Dedifferentiated amniotic fluid mesenchymal stem cell (primary cell): ENCODE measurements around the gene CLIC4.
A peak's percentile ranks its signal among the peaks of the same experiment; 100 is the strongest.
"Not testable (repeated sequence)": the region's sequence is repeated elsewhere in the genome, so short reads cannot be mapped to it uniquely, and the experiment has no call there.

Source experiments
- DNase-seq: peaks from one replicate; pipeline ENCODE4 v3.0.0-alpha.2; 2016; ENCODE audit errors: extremely low spot score

The CLIC4 gene

GRCh38 chr1:24717887-24718650, 27.2 kb upstream of the CLIC4 start:
- DNase-seq = no peak

DNA sequence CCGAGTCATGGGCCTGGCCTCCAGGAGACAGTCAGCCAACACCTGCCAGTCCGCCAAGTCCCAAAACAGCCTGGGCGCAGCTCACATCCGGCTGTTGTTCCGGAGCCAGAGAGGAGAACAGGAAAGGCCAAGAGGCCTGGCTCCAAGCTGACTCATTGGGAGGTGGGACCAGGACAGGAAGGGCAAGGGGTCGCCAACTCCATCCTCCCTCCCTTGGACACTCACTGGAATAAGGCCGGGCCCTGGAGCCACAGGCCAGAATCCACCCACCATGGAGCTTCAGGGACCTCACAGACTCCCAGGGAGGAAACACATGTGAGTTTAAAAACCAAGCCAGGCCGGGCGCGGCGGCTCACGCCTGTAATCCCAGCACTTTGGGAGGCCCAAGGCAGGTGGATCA, 25.1 kb upstream of the CLIC4 start:
- DNase-seq = no peak

- no peak for DNase-seq
Observed at GRCh38 chr1:24721533-24721932, 23.7 kb upstream of the CLIC4 start.

DNA sequence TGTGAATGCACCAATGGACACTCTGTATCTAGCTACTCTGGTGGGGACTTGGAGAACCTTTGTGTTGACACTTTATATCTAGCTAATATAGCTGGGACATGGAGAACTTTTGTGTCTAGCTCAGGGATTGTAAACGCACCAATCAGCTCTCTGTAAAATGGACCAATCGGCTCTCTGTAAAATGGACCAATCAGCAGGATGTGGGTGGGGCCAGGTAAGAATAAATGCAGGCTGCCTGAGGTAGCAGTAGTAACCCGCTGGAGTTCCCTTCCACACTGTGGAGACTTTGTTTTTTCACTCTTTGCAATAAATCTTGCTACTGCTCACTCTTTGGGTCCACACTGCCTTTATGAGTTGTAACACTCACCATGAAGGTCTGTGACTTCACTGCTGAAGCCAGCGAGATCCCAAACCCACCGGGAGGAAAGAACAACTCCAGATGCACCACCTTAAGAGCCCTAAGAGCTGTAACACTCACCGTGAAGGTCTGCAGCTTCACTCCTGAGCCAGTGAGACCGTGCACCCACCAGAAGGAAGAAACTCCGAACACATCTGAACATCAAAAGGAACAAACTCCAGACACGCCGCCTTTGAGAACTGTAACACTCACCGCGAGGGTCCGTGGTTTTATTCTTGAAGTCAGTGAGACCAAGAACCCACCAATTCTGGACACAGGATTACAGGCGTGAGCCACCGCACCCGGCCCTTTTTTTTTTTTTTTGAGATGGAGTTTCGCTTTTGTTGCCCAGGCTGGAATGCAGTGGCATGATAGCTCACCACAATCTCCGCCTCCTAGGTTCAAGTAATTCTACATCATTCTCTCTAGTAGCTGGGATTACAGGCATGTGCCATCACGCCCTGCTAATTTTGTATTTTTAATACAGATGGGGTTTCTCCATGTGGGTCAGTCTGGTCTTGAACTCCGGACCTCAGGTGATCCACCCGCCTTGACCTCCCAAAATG, 22.9 kb upstream of the CLIC4 start:
- not testable (repeated sequence) for DNase-seq

DNA sequence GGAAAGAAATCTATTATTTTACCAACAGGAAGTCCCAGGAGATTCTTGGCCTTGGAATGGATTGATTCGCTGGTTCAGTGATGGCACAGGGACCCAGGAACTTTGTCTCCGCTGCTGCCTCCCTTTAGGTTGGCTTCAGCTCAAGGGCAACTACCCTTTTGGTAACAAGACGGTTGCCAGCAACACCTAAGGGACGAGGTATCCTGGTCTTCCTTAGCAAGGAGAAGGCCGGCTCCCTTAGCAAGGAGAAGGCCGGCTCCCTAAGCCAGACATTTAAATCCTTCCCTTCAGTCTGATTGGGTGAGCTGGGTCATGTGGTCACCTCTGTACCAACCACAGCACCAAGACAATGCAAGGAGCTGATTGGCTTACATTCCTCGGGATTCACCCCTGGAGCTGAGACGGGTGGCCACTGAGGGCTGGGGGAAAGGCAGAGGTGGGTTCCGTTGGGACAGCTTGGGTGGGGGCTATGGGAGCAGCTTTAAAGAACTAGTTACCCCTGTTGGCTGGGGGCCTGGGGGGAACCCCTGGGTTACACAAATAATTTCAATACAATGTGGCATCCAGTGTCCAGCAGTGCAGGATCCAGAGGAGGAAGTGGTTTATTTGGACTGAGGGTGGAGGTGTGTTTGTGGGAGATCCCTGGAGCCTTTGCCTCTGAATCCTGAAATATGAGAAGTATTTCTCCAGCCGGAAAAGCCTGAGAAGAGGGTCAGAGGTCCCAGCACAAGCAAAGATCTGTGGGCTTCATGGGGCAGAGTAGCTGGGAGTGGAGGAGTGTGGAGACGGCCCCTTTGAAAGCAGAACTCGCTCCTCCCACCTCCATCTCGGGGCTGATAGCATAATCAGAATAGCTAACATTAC, 20.7 kb upstream of the CLIC4 start:
- DNase-seq = no peak

GRCh38 chr1:24725209-24725651, 20.0 kb upstream of the CLIC4 start:
- DNase-seq = no peak

- no peak for DNase-seq
Observed at GRCh38 chr1:24726741-24727140, 18.5 kb upstream of the CLIC4 start.

DNA sequence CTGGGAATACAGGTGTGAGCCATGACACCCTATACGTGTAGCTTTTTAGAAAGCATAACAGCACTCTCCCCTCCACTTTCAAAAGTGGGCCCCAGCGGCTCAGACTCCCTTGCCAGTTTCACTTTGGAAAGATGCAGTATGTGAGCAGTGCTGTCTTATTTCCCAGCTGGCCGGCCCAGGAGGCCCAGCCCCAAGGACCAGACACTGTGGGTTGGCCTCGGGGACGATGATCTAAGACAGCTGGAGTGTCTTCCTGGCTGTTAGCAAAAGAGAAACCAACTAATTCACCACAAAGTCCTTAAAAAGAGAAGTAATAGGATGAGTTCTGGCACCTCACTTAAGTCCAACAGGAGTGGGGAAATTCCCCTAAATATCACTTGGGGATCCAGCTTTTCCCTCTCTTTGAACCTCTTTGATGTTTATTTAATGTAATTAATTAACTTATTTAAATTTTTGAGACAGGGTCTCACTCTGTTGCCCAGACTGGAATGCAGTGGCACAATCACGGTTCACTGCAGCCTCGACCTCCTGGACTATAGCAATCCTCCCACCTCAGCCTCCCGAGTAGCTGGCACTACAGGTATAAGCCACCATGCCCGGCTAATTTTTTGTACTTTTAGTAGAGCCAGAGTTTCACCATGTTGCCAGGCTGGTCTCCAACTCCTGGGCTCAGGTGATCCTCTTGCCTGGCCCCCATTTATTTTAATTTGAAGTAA, 17.6 kb upstream of the CLIC4 start:
- peak; percentile 90 for DNase-seq

DNA sequence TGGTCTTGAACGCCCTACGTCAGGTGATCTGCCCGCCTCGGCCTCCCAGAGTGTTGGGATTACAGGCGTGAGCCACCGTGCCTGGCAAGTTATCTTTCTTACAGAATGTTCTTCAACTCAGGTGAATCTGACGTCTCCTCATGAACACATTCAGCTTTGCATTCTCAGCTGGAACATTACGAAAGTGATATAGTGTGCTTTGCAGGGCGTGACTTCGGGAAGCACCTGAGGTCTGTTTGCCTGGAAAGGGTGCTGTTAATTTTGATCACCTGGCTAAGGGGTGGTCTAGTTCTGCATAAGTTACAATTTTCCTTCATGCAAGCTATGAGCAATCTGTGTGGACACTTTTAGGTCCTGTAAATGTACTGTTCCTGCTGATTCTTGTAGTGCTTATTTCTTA, 16.3 kb upstream of the CLIC4 start:
- DNase-seq = no peak

DNA sequence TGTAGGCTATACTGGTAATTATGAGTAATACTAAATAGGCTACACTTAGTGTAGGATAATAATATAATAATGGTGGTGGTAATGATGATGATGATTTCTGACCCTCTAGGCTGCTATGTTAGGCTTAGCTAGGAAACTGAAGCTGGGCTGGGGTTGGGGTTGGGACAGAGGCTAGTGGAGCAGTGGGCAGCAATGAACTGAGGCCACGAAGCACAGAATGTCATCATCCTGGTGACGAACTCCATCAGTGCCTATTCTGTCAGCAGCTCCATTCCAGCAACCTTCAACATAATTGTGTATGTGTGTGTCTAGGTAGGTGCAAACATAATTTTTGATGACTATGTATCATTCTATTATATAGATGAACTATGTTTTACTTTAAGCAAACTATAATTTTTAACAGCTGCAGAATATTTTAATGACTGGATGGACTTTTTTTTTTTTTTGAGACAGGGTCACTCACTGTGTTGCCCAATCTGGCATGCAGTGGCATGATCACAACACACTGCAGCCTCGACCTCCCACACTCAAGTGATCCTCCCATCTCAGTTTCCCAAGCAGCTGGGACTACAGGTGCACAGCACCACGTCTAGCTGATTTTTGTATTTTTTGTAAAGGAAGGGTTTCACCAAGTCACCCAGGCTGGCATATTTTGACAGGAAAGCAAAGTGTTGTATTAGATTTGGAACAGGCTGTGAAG, 12.9 kb upstream of the CLIC4 start:
- DNase-seq = no peak

DNA sequence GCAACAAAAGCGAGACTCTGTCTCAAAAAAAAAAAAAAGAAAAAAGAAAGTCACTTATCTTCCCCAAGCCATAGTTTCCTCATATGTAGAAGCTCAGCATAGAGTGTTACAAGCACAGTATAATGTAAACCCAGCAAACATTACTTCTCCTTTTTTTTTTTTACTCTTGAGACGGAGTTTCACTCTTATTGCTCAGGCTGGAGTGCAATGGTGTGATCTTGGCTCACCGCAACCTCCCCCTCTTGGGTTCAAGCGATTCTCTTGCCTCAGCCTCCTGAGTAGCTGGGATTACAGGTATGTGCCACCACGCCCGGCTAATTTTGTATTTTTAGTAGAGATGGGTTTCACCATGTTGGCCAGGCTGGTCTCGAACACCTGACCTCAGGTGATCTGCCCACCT, 11.9 kb upstream of the CLIC4 start:
- DNase-seq = not testable (repeated sequence)

- no peak for DNase-seq
Observed at GRCh38 chr1:24735156-24735508, 10.1 kb upstream of the CLIC4 start.

- peak; percentile 30 for DNase-seq
Observed at GRCh38 chr1:24735509-24736375, 9.5 kb upstream of the CLIC4 start.

GRCh38 chr1:24737368-24738117, 7.7 kb upstream of the CLIC4 start:
- DNase-seq = no peak

- DNase-seq = no peak
Observed at GRCh38 chr1:24739241-24739640, 6.0 kb upstream of the CLIC4 start.

DNA sequence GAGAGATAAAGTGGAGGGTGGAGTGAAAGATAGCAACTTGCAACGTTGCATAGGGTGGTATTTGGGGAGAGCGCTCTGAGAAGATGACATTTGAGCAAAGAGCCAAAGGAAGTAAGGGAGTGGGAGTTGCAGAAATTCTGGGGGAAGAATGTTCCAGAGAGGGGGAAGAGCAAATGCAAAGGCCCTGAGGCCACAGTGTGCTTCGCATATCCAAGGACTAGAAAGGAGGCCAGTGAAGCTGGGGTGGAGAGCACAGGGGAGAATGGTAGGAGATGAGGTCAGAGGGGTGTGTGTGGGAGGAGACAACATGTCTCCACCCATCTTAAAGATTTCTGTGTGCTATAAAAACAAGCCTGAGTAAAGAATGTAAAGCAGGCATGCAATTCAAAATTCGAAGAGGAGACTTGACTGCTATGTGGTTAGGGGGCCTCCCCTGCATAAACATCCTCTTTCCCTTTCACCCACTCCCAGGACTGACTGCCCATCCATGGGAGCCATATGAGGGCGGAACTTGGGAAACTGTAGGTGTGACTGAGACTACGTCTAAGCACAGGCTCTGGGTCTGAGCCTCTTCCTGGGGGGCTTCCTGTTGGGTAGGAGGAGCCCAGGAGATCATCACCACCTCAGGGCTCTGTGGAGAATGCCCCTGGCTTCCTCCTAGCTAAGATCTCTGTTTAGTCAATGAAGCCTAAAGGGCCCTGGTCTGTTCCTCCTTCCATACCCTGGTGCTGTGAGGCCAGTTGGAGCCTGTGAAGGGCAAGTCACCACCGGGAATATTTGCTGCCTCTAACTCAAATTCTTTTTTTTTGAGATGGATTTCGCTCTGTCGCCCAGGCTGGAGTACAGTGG, 2.9 kb upstream of the CLIC4 start:
- DNase-seq = peak; percentile 33

- DNase-seq = peak; percentile 68
Observed at GRCh38 chr1:24743404-24744211, 1.6 kb upstream of the CLIC4 start.
